HepG2 (cell line): ENCODE data around the gene THOC6. TPM values are rescaled to one million over a fixed set of nuclear protein-coding genes. Genes with fewer than 3 reads are reported as not detected.

Experiments used
- CTCF ChIP-seq: sonication (generic); formaldehyde crosslinking; IDR thresholded peaks from 2 replicates; pipeline ENCODE4 v1.5.0; 2020; ENCODE audit warnings: mild to moderate bottlenecking, missing genetic modification reagents, moderate library complexity
- GLI4 ChIP-seq: sonication (generic); formaldehyde crosslinking; IDR thresholded peaks from 2 replicates; pipeline ENCODE4 v1.5.1; 2020; ENCODE audit warnings: missing genetic modification reagents, mild to moderate bottlenecking, moderate library complexity, borderline replicate concordance
- KLF16 ChIP-seq, 2 experiments: sonication (generic) in 1 of 2; formaldehyde crosslinking in 1 of 2; IDR thresholded peaks; 2 replicates each; pipeline versions ENCODE4 v1.6.1 to v1.8.0; 2016 to 2023; ENCODE audit warnings: missing genetic modification reagents in 2 of 2, missing compliant biosample characterization in 1 of 2
- SKIL ChIP-seq: sonication (generic); formaldehyde crosslinking; IDR thresholded peaks from 2 replicates; pipeline ENCODE4 v1.8.0; 2022; ENCODE audit warnings: missing genetic modification reagents, mild to moderate bottlenecking, moderate library complexity, borderline replicate concordance
- ZBTB38 ChIP-seq: sonication (generic); formaldehyde crosslinking; IDR thresholded peaks from 2 replicates; pipeline ENCODE4 v1.5.1; 2020; ENCODE audit warnings: mild to moderate bottlenecking, missing genetic modification reagents
- ZHX2 ChIP-seq, 2 experiments: sonication (generic) in 1 of 2; formaldehyde crosslinking in 1 of 2; IDR thresholded peaks; 2 replicates each; pipeline versions ENCODE4 v1.6.1 to v1.9.0; 2014 to 2022; ENCODE audit warnings: antibody characterized with exemption in 1 of 2, borderline replicate concordance in 1 of 2, inconsistent platforms in 1 of 2, low read depth in 1 of 2, missing genetic modification reagents in 1 of 2
- ZKSCAN5 ChIP-seq: sonication (generic); formaldehyde crosslinking; IDR thresholded peaks from 2 replicates; pipeline ENCODE4 v1.5.1; 2020; ENCODE audit warnings: mild to moderate bottlenecking, missing genetic modification reagents
- ZMAT3 ChIP-seq: sonication (generic); formaldehyde crosslinking; conservative IDR thresholded peaks from 2 replicates; pipeline ENCODE4 v1.7.0; 2021; ENCODE audit warnings: missing genetic modification reagents
- ZNF17 ChIP-seq: sonication (generic); formaldehyde crosslinking; IDR thresholded peaks from 2 replicates; pipeline ENCODE4 v1.5.0; 2020; ENCODE audit warnings: mild to moderate bottlenecking, missing genetic modification reagents
- ZNF30 ChIP-seq: sonication (generic); formaldehyde crosslinking; IDR thresholded peaks from 2 replicates; pipeline ENCODE4 v1.5.0; 2020; ENCODE audit warnings: mild to moderate bottlenecking, missing genetic modification reagents
- ZSCAN5A ChIP-seq: sonication (generic); formaldehyde crosslinking; IDR thresholded peaks from 2 replicates; pipeline ENCODE4 v1.8.0; 2022; ENCODE audit warnings: mild to moderate bottlenecking, missing genetic modification reagents, borderline replicate concordance
- polyA plus RNA-seq, 8 experiments: library from polyadenylated mRNA; depleted of rRNA in 3 of 8; stranded (reverse) in 7 of 8; unstranded in 1 of 8; fragments of >200 nt; fragmentation: Illumina TruSeq in 4 of 8; extraction: Trizol in 4 of 8; gene quantifications; 2 replicates each; pipeline versions ENCODE4 v1.2.1 to v1.2.3, GENCODE V29; 2011 to 2016; ENCODE audit warnings: low read depth in 4 of 8, missing spikeins in 1 of 8, mixed read lengths in 1 of 8; ENCODE audit not compliant: insufficient read depth in 1 of 8
- total RNA-seq, 5 experiments: library from RNA; depleted of rRNA; stranded (reverse); fragments of >200 nt; fragmentation: Illumina TruSeq; extraction: Trizol; gene quantifications; 2 replicates each; pipeline ENCODE4 v1.2.3, GENCODE V29; 2016; ENCODE audit warnings: low read depth in 1 of 5

THOC6 gene
- total and polyA plus RNA-seq, 2 of the 13 experiments (the other 11 are each of a cell fraction or from before 2014, with no cell fraction given), result 32.1 to 37.0 TPM

GRCh38 chr16:3023669-3024478 lies at the start of gene THOC6, which contains the start of gene HCFC1R1 (continued):
- TF ChIP-seq ZHX2 (IDR thresholded peaks at IDR 0.05; ENCODE audit: low read depth), result peak; percentile 75; the same call in 1 of the 2 replicates
- no peak for TF ChIP-seq ZHX2 (CRISPR knock-in tag; IDR thresholded peaks at IDR 0.05; ENCODE audit: borderline replicate concordance)
- TF ChIP-seq SKIL (CRISPR knock-in tag), result no peak
- peak; percentile 42; the same call in 1 of the 2 replicates for TF ChIP-seq CTCF (CRISPR knock-in tag)
- no peak for TF ChIP-seq ZNF30 (CRISPR knock-in tag)
- TF ChIP-seq ZSCAN5A (CRISPR knock-in tag), result peak; percentile 87; the same call in 1 of the 2 replicates
- peak in 1 of 2 experiments; percentile 87; a peak in 2 of 4 replicates for TF ChIP-seq KLF16 (CRISPR knock-in tag; IDR thresholded peaks at IDR 0.05)
- peak; percentile 93; the same call in 1 of the 2 replicates for TF ChIP-seq GLI4 (CRISPR knock-in tag)
- TF ChIP-seq ZKSCAN5, result peak; percentile 14; the same call in 1 of the 2 replicates
- TF ChIP-seq ZMAT3, result peak; percentile 74
- 0 out of 2 replicates have a peak, but pooled peaks have one; percentile 30 for TF ChIP-seq ZNF17 (CRISPR knock-in tag)
- peak; percentile 51 for TF ChIP-seq ZBTB38
